Left ventricle myocardium superior (tissue), 1 donor: ENCODE data around the gene ADAMTSL5. TPM values are rescaled to one million over a fixed set of nuclear protein-coding genes. Genes with fewer than 3 reads are reported as not detected.
"Not testable (repeated sequence)": the region's sequence is repeated elsewhere in the genome, so short reads cannot be mapped to it uniquely, and the experiment has no call there.

Source experiments
- ATAC-seq: fragments of 200-7000 bp; cut with Tn5 transposase; one replicate; pipeline ENCODE4 v1.9.1; 2020; ENCODE audit warnings: mild to moderate bottlenecking, moderate library complexity
- DNase-seq: peaks from one replicate; pipeline ENCODE4 v3.0.0-alpha.2; 2020
- intact Hi-C: fragments of 100-400 bp; cut with micrococcal nuclease; formaldehyde crosslinking; loops from one replicate; pipeline ENCODE4 v1.11.0; 2022
- total RNA-seq: library from RNA; stranded (reverse); fragmentation: NEBNext Ultra II Directional; extraction: Animal tissue kit (Norgen Biotek cat#: 25700); gene quantifications from one replicate; pipeline ENCODE4 v1.2.1, GENCODE V29; 2021
- donor health status: DM: no; HTN: yes; CAD: no; lungs with severe emphysema.

The ADAMTSL5 gene
- total RNA-seq, 1 donor from 2014 or later = 20.5 TPM

DNA sequence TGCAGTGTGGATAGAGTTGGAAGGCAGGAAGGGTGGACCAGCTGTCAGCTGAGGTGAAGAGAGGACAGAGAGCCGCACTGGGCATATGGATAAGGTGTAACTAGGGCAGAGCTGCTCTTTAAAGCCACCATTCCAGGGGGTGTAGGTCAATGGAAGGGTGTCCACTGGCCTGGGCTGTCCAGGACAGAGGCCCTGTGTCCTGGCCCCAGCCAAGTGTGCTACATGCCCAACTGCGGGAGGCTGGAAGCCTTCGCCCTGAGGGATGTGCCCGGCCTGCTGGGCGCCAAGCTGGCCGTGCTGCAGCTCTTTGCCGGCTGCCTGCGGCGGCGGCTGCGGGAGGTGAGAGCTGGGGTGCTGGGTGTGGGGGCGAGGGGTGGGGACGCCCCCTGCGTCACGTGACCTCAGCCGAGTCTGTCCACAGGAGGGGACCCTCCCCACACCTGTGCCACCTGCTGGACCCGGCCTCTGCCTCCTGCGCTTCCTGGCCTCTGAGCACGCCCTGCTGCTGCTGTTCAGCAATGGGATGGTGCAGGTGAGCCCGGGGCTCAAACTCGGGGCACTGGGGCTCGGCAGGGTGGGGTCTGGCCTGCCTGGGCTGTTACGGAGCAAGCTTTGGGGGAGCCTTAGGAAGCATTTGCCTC, 20.8 kb upstream of the ADAMTSL5 start:
- intact Hi-C loops = no loop called here
- no peak for ATAC-seq
- no peak for DNase-seq

GRCh38 chr19:1532003-1532402, 19.2 kb upstream of the ADAMTSL5 start:
- DNase-seq (no peak), ATAC-seq (no peak)
- intact Hi-C loops = no loop called here

DNA sequence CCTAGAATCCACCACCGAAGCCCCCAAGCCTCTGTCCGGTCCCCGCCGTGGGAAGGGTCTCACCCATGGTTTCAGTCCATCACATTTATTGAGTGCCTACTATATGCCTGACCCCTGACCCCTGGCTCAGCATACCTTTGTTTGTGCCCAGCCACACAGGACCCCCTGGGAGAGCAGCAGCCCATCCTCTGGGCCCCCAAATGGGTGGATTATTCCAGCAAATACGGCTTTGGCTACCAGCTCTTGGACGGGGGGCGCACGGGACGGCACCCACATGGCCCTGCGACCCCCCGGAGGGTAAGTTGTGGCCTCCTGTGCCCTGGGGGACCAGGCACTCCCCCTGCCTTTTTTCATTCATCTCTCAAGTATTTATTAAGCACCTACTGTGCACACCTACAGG, 18.8 kb upstream of the ADAMTSL5 start:
- DNase-seq = no peak

GRCh38 chr19:1530856-1531255, 18.0 kb upstream of the ADAMTSL5 start:
- intact Hi-C loops, ATAC-seq, DNase-seq: not testable (repeated sequence)

More for the DNA sequence above, 18.8 kb upstream of the ADAMTSL5 start:
- intact Hi-C loops = no loop called here
- no peak for ATAC-seq

- intact Hi-C loops = no loop called here
- ATAC-seq = no peak
- DNase-seq = no peak
Measured at GRCh38 chr19:1529430-1529816, 16.6 kb upstream of the ADAMTSL5 start.

- no peak for DNase-seq
- intact Hi-C loops = no loop called here
- ATAC-seq = no peak
Measured at GRCh38 chr19:1528596-1529429, 16.0 kb upstream of the ADAMTSL5 start.

- ATAC-seq (no peak), DNase-seq (no peak)
- intact Hi-C loops = no loop called here
Measured at GRCh38 chr19:1527650-1528309, 15.0 kb upstream of the ADAMTSL5 start.

DNA sequence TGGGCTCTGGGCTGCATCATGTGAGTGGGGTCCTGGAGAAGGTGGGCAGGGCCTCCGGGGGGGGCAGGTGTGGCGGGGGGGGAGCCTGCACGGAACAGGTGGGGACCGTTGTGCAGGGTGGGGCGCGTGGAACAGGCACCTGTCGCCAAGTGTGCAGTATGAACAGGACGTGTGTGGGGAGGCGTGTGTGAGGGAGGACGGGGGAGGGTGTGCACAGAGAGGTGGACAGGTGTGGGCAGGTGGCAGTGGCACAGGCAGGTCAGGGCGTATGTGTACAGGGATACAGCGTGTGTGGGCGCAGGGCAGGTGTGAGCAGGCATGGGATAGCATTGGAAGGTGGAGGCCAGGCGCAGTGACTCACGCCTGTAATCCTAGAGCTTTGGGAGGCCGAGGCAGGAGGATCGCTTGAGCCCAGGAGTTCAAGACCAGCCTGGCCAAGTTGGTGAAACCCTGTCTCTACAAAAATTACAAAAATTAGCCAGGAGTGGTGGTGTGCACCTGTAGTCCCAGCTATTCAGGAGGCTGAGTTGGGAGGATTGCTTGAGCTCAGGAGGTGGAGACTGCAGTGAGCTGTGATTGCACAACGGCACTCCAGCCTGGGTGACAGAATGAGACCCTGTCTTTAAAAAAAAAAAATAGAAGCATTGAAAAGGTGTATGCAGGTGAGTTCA, 14.3 kb upstream of the ADAMTSL5 start:
- intact Hi-C loops = no loop called here
- no peak for ATAC-seq

DNA sequence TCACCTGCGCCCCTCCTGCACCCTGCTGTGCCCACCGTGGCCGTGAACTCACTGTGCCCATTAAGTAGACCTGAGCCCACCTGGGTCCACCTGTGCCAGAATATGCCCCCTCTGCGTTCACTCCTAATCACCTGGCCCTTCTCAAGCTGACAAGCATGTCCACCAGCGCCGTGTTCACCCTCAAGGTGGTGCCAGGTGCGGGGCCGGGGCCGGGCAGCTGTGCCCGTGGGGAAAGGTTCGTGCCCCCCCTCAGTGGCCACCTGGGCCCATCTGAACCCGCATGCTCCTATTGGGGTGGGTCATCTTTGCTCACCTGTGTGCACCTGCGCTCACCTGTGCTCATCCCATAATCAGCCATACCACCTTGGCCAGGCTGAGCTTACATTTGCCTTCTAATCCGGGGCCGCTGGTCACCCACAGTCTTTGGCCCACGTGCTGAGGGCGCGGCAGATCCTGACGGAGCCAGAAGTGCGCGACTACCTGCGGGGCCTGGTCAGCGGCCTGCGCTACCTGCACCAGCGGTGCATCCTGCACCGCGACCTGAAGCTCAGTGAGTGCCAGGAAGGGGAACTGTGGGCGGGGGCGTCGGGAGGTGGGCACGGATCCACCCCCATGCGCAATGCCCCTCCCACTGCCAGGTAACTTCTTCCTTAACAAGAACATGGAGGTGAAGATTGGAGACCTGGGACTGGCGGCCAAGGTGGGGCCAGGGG, 13.4 kb upstream of the ADAMTSL5 start:
- ATAC-seq = no peak
- intact Hi-C loops = no loop called here
- DNase-seq = no peak

More for the DNA sequence above, 14.3 kb upstream of the ADAMTSL5 start:
- no peak for DNase-seq

DNA sequence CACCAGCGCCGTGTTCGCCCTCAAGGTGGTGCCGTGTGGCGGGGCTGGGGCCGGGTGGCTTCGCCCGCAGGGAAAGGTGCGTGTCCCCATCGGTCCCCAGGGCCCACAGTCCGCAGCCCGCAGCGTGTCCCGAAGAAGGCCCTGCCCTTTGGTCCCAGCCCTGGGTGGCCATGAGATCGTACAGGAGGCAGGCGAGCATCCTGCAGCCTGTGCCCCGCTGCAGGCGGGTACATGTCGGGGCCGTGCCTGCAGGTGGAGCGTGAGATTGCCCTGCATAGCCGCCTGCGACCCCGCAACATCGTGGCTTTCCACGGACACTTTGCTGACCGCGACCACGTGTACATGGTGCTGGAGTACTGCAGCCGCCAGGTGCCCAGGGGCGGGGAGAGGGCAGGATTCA, 12.5 kb upstream of the ADAMTSL5 start:
- ATAC-seq = no peak
- no peak for DNase-seq
- intact Hi-C loops = no loop called here

DNA sequence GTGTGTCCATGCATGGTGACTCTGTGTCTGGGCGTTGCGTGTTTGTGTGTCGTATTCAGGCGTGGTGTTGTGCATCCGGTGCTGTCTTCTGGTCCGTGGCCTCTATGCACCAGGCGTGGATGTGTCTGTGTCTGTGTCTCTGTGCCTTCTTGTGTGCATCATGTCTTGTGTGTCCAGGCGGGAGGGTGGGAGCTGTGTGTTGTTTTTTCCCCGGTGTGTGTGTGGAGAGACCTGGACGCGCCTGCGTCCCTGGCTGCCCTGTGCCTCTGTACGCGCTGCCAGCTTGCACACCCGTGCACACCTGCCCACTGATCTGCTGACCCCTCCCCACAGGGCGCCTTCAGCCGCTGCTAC, 12.1 kb upstream of the ADAMTSL5 start:
- DNase-seq = no peak
- intact Hi-C loops = no loop called here
- no peak for ATAC-seq

- ATAC-seq = no peak
- intact Hi-C loops = no loop called here
- DNase-seq = no peak
Measured at GRCh38 chr19:1524287-1524971, 11.6 kb upstream of the ADAMTSL5 start.

DNA sequence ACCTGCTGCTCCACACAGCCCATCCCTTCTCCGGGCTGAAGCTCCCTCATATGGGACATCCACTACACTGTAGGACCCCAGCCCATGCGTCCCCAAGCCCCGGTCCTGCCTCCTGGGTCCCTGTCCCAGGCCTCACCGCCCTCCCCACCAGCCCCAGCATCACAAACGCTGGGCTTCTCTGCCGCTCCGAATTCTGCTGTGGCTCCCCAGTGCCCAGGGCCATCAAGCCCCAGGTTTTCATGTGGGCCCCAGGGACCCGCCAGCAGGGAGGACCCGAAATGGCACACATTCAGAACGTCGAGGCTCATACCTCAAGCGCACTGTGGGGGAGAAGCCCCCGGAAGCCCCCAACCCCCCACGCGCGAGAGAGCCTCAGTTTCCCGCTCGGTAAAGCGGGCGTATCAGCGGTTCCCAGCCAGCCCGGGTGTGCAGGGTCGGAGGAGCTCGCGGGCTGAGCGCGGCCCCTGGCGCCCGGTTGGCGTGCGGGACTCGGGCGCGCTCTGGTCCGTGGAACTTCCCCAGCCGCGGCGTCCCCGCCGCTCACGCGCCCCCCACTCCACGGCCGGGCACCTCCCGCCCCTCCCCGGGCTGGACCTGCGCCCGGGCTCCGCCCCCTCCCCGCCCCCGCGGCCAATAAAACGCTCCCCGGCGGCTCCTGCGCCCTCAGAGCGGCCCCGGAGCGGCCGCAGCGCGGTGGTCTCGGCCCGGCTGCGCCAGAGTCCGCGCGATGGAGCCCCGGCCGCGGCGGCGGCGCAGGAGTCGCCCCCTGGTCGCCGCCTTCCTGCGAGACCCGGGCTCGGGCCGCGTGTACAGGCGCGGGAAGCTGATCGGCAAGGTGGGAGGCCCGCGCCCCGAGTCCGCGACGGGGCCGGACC, 10.8 kb upstream of the ADAMTSL5 start, which contains the start of gene PLK5:
TSS of gene PLK5 (plus strand) at position 666 of the 875 bp plus-strand sequence. CDS start 2,920 bp downstream, outside the sequence.
- peak; percentile 10 for ATAC-seq
- no peak for DNase-seq
- intact Hi-C loops = no loop called here

GRCh38 chr19:1522838-1523237, 10.0 kb upstream of the ADAMTSL5 start:
- intact Hi-C loops = no loop called here
- ATAC-seq (no peak), DNase-seq (no peak)

DNA sequence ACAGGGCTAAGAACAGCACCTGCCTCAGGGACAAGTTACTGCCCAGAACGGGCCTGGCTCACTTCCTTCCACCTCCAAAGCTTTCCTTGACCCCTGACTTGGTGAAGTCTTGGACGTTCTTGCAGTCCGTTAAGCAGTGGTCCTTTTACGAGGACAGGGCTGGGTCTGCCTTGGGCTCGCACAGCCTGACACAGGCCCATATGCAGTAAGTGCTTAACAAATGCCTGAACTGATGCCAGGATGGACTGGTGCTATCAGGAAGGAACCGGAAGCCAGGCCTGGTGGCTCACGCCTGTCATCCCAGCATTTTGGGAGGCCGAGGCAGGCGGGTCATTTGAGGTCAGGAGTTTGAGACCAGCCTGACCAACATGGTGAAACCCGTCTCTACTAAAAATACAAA, 9.2 kb upstream of the ADAMTSL5 start:
- peak; percentile 30 for ATAC-seq
- intact Hi-C loops = no loop called here
- DNase-seq = no peak

DNA sequence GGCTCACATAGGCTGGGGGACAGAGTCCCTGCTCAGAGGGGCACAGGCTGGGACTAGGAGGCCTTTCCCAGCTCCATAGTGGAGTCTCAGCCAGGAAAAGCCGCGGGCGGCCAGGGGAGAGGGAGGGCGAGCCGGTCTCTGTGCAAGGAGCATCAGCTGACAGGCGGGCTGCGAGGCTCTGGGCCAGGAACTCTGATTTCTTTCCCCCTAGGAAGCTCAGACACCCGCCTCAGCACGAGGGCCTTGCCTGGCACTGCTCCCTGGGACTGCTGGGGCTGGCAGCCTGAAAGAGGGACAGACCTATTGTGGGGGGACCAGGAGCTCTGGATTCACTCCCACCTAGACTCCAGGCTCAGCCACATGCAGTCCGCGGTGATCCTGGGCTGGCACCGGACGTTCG, 8.8 kb upstream of the ADAMTSL5 start:
- DNase-seq = peak; percentile 59
- intact Hi-C loops = no loop called here
- peak; percentile 84 for ATAC-seq

GRCh38 chr19:1520203-1520780, 7.5 kb upstream of the ADAMTSL5 start:
- ATAC-seq (no peak), DNase-seq (no peak)
- intact Hi-C loops = no loop called here
